22Rv1 (cell line): ENCODE data around the gene RNF7.

Experiments used
- ZFX ChIP-seq: fragments of 450-650 bp; IDR thresholded peaks from 2 replicates; pipeline ENCODE4 v1.6.1; 2017; ENCODE audit warnings: antibody characterized with exemption, borderline replicate concordance
- TF ChIP-seq, protein P1 (sequence below): fragments of 450-650 bp; IDR thresholded peaks from 2 replicates; pipeline ENCODE4 v1.5.1; 2017; ENCODE audit warnings: mild to moderate bottlenecking

DNA sequence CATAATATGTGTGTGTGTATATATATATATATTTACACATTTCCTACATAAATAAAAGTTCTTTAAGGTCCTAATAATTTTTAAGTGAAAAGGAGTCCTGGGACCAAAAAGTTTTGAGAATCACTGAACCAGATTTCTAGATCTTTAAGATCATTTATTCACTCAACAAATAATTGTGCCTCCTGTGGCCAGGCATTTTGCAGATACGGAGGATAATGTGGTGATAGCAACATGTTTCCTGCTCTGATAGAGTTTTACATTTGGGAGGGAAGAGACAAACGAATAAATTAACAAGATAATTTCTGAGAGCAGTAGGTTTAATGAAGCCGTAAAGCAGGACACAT, 448 bp upstream of the RNF7 start:
- TF ChIP-seq, protein P1, sequence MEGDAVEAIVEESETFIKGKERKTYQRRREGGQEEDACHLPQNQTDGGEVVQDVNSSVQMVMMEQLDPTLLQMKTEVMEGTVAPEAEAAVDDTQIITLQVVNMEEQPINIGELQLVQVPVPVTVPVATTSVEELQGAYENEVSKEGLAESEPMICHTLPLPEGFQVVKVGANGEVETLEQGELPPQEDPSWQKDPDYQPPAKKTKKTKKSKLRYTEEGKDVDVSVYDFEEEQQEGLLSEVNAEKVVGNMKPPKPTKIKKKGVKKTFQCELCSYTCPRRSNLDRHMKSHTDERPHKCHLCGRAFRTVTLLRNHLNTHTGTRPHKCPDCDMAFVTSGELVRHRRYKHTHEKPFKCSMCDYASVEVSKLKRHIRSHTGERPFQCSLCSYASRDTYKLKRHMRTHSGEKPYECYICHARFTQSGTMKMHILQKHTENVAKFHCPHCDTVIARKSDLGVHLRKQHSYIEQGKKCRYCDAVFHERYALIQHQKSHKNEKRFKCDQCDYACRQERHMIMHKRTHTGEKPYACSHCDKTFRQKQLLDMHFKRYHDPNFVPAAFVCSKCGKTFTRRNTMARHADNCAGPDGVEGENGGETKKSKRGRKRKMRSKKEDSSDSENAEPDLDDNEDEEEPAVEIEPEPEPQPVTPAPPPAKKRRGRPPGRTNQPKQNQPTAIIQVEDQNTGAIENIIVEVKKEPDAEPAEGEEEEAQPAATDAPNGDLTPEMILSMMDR = no peak
- TF ChIP-seq ZFX = no peak
